SU-DHL-6 (cell line): Measurements from ENCODE around the gene CROT.

Source experiments
- H2AFZ ChIP-seq: fragments of 200-600 bp; sonication (generic); 2 replicates; pipeline ENCODE4 v1.6.1; 2014; ENCODE audit warnings: low read depth, mild to moderate bottlenecking, moderate library complexity, mixed read lengths, antibody characterized with exemption, low read length; ENCODE audit not compliant: severe bottlenecking
- H3F3A ChIP-seq: fragments of 200-600 bp; shearing (Covaris generic); 2 replicates; pipeline ENCODE4 v1.6.0; 2016; ENCODE audit warnings: antibody characterized with exemption, mild to moderate bottlenecking; ENCODE audit not compliant: insufficient read depth
- H3K27ac ChIP-seq: fragments of 200-600 bp; sonication (generic); 2 replicates; pipeline ENCODE4 v1.5.1; 2016; ENCODE audit warnings: low read depth, mild to moderate bottlenecking, low read length, moderate library complexity, mixed read lengths
- H3K27me3 ChIP-seq: fragments of 200-600 bp; sonication (generic), shearing (Covaris generic); 2 replicates; pipeline ENCODE4 v1.6.0; 2014; ENCODE audit warnings: mild to moderate bottlenecking, low read length
- H3K36me3 ChIP-seq: fragments of 200-600 bp; sonication (generic); 2 replicates; pipeline ENCODE4 v1.6.1; 2014; ENCODE audit warnings: mild to moderate bottlenecking, low read length, mixed read lengths
- H3K4me2 ChIP-seq: fragments of 300-600, 200-600 bp; shearing (Covaris generic), sonication (generic); 2 replicates; pipeline ENCODE4 v1.6.0; 2014; ENCODE audit warnings: low read length, low read depth, mild to moderate bottlenecking; ENCODE audit not compliant: poor library complexity, severe bottlenecking
- H3K4me3 ChIP-seq: fragments of 200-600 bp; sonication (generic); 2 replicates; pipeline ENCODE4 v1.5.1; 2014; ENCODE audit warnings: antibody characterized with exemption, low read length, mild to moderate bottlenecking, mixed read lengths; ENCODE audit not compliant: insufficient read depth, poor library complexity, severe bottlenecking
- H3K79me2 ChIP-seq: fragments of 200-600 bp; sonication (generic); 2 replicates; pipeline ENCODE4 v1.6.1; 2014; ENCODE audit warnings: mild to moderate bottlenecking, low read length, moderate library complexity; ENCODE audit not compliant: insufficient read depth
- H3K9ac ChIP-seq: fragments of 200-600 bp; sonication (generic); 2 replicates; pipeline ENCODE4 v1.7.0; 2014; ENCODE audit warnings: mild to moderate bottlenecking, low read length
- H3K9me2 ChIP-seq: fragments of 200-600 bp; sonication (generic); replicated peaks from 2 replicates; pipeline ENCODE4 v1.6.1; 2014; ENCODE audit warnings: low read length; ENCODE audit not compliant: insufficient read depth
- H3K9me3 ChIP-seq: fragments of 200-600 bp; sonication (generic); 2 replicates; pipeline ENCODE4 v1.6.1; 2014; ENCODE audit warnings: low read length, mixed read lengths; ENCODE audit not compliant: insufficient read depth
- H4K20me1 ChIP-seq: fragments of 200-600 bp; sonication (generic); 2 replicates; pipeline ENCODE4 v1.6.1; 2014; ENCODE audit warnings: low read depth, mild to moderate bottlenecking, antibody characterized with exemption, low read length, moderate library complexity, mixed read lengths
- CTCF ChIP-seq: fragments of 200-600 bp; sonication (generic); IDR thresholded peaks from one replicate; pipeline ENCODE4 v1.5.1; 2017; ENCODE audit warnings: antibody characterized with exemption, mild to moderate bottlenecking, low read length, moderate library complexity; ENCODE audit not compliant: insufficient read depth, poor library complexity, severe bottlenecking
- EZH2phosphoT487 ChIP-seq: fragments of 200-600 bp; sonication (generic), shearing (Covaris generic); conservative IDR thresholded peaks from 2 replicates; pipeline ENCODE4 v1.6.1; 2018; ENCODE audit warnings: mild to moderate bottlenecking, antibody characterized with exemption, low read length, moderate library complexity, mixed read lengths

The CROT gene

GRCh38 chr7:87345962-87346371 is 503 bp downstream of the CROT start:
- Histone ChIP-seq H3K27me3 (no peaks in the 10 kb centered on the region), H3K4me2 (peak overlapping the region; percentile 94), H3K9me3 (no peaks in the 10 kb centered on the region), H3K36me3 (peaks cover 31% of the 10 kb centered on the region), H3K79me2 (peaks cover 15% of the 10 kb centered on the region; the same call in 1 of the 2 replicates), H2AFZ (peak overlapping the region; percentile 96), H3K9me2 (no peaks in the 10 kb centered on the region), H4K20me1 (no peaks in the 10 kb centered on the region), H3K27ac (no peak overlapping the region), H3F3A (no peaks in the 10 kb centered on the region), H3K4me3 (peak overlapping the region; percentile 94), H3K9ac (peak overlapping the region; percentile 69)
- TF ChIP-seq CTCF = no peak
- TF ChIP-seq EZH2phosphoT487 = no peak

- H3K27me3 ChIP-seq = no peaks in the 10 kb centered on the region
- H3K9ac ChIP-seq = no peak overlapping the region
- 0 out of 2 replicates have a peak, but pooled peaks cover 1% of the 10 kb centered on the region for H3K9me3 ChIP-seq
- H3K79me2 ChIP-seq = peaks cover 15% of the 10 kb centered on the region; the same call in 1 of the 2 replicates
- H3K27ac ChIP-seq = no peak overlapping the region
- TF ChIP-seq EZH2phosphoT487 = no peak
- TF ChIP-seq CTCF = no peak
- H4K20me1 ChIP-seq = no peaks in the 10 kb centered on the region
- peak overlapping the region; percentile 94 for H3K4me2 ChIP-seq
- no peaks in the 10 kb centered on the region for H3F3A ChIP-seq
- no peak overlapping the region for H3K4me3 ChIP-seq
- H2AFZ ChIP-seq = no peak overlapping the region
- peaks cover 41% of the 10 kb centered on the region for H3K36me3 ChIP-seq
- no peaks in the 10 kb centered on the region for H3K9me2 ChIP-seq
Observed at GRCh38 chr7:87347207-87347606, 1.7 kb downstream of the CROT start.

- H4K20me1 ChIP-seq = no peaks in the 10 kb centered on the region
- no peaks in the 10 kb centered on the region for H3F3A ChIP-seq
- H3K27ac ChIP-seq = no peak overlapping the region
- no peak overlapping the region for H3K9ac ChIP-seq
- H2AFZ ChIP-seq = no peak overlapping the region
- H3K4me2 ChIP-seq = no peak overlapping the region
- H3K79me2 ChIP-seq = peaks cover 15% of the 10 kb centered on the region; the same call in 1 of the 2 replicates
- H3K4me3 ChIP-seq = no peak overlapping the region
- no peaks in the 10 kb centered on the region for H3K9me2 ChIP-seq
- H3K9me3 ChIP-seq = 0 out of 2 replicates have a peak, but pooled peaks cover 6% of the 10 kb centered on the region
- peaks cover 46% of the 10 kb centered on the region for H3K36me3 ChIP-seq
- TF ChIP-seq CTCF = no peak
- no peak for TF ChIP-seq EZH2phosphoT487
- no peaks in the 10 kb centered on the region for H3K27me3 ChIP-seq
Observed at GRCh38 chr7:87347664-87348063, 2.2 kb downstream of the CROT start.
